Mucosa of descending colon (tissue), 3 donors: ENCODE measurements around the gene APP. TPM values are rescaled to one million over a fixed set of nuclear protein-coding genes. Genes with fewer than 3 reads are reported as not detected.

Experiments
- ATAC-seq: fragments of 200-7000 bp; cut with Tn5 transposase; one replicate; pipeline ENCODE4 v1.9.1; 2020; ENCODE audit warnings: mild to moderate bottlenecking, moderate library complexity
- DNase-seq, 3 donors: peaks; one replicate each; pipeline ENCODE4 v3.0.0-alpha.2; 2020
- H3K36me3 ChIP-seq: fragments of 200-600 bp; one replicate; pipeline ENCODE4 v1.8.0; 2021; ENCODE audit warnings: low read depth, mild to moderate bottlenecking
- H3K4me1 ChIP-seq: fragments of 200-600 bp; one replicate; pipeline ENCODE4 v1.8.0; 2021; ENCODE audit warnings: low read depth, mild to moderate bottlenecking
- H3K4me3 ChIP-seq: fragments of 200-600 bp; one replicate; pipeline ENCODE4 v1.8.0; 2021; ENCODE audit warnings: mild to moderate bottlenecking
- H3K9me3 ChIP-seq: fragments of 200-600 bp; one replicate; pipeline ENCODE4 v1.8.0; 2021; ENCODE audit warnings: mild to moderate bottlenecking
- intact Hi-C, 2 donors: fragments of 100-400 bp; cut with DNase I in 1 of 2; cut with micrococcal nuclease in 1 of 2; formaldehyde crosslinking; loops; one replicate each; pipeline versions ENCODE4 v1.11.0 to v1.11.1; 2022; cut with DNase I, micrococcal nuclease
- total RNA-seq, 3 donors: library from RNA; stranded (reverse); fragmentation: NEBNext Ultra II Directional in 2 of 3; extraction: Animal tissue kit (Norgen Biotek cat#: 25700) in 2 of 3; gene quantifications; one replicate each; pipeline versions ENCODE4 v1.2.1 to v1.2.4, GENCODE V29; 2021 to 2023
- TF ChIP-seq, protein P1 (sequence below): fragments of 200-600 bp; IDR thresholded peaks from one replicate; pipeline ENCODE4 v1.8.0; 2022; ENCODE audit warnings: antibody characterized with exemption, mild to moderate bottlenecking
- donor health status: DM: no; HTN: no; CAD: no; lungs with moderate emphysema.
- donor health status: DM: no; HTN: no; CAD: no.
- donor health status: DM: no; HTN: yes; CAD: no.

The APP gene
- total RNA-seq, 3 donors from 2014 or later = 573 to 666 (median 579) TPM

DNA sequence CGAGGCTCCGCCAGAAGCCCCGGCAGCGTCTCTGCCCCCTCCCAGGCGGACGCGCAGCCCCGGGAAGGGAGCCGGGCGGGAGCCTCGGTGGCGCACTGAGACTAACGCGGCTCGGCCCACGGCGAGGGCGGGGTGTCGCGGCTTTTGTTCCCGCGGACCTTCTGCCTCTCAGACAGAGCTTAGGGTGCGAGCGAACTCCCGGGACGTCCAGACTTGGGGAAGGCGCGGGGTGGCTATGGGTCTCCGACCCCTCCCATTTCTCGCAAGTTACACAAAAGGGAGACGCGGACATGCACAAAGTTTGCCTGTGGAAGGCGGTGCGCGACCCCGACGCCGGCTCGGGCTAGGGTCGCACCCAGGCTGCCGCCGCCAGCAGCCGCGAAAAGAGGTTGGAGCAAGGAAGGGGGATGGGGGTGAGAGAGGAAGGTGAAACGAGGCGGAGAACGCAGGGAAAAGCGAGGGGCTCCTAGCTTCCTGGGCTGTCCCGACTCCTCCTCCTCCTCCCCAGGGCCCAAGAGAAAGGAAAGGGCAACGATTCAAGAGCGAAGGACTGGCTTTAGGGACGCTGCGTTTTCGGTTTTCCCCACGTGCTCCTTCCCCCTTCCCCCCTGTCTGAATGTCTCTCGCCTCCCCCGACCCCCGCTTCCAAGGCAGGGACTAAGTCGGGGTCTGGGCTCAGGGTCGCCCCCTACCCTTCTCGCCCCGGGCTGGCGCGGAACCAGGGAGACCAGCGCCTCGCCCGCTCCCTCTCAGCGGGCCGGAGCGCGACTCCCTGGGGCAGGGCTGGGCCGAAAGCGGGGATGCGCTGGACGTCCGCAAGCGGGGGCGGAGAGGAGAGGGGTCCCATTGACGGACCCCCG lies 729 bp downstream of the APP start:
- Histone ChIP-seq H3K9me3 (no peaks in the 10 kb centered on the region), H3K4me1 (peaks cover 4% of the 10 kb centered on the region), H3K4me3 (peak overlapping the region; percentile 80), H3K36me3 (no peaks in the 10 kb centered on the region)
- intact Hi-C loops = loop anchor here in 1 of 2 donors (5.0 kb wide), 2 partner anchors 283 to 563 kb away; partner anchors contain the start of gene MRPL39
- peak; percentile 66 to 81 (median 72) for DNase-seq
- peak; percentile 68 for ATAC-seq
- TF ChIP-seq, protein P1, sequence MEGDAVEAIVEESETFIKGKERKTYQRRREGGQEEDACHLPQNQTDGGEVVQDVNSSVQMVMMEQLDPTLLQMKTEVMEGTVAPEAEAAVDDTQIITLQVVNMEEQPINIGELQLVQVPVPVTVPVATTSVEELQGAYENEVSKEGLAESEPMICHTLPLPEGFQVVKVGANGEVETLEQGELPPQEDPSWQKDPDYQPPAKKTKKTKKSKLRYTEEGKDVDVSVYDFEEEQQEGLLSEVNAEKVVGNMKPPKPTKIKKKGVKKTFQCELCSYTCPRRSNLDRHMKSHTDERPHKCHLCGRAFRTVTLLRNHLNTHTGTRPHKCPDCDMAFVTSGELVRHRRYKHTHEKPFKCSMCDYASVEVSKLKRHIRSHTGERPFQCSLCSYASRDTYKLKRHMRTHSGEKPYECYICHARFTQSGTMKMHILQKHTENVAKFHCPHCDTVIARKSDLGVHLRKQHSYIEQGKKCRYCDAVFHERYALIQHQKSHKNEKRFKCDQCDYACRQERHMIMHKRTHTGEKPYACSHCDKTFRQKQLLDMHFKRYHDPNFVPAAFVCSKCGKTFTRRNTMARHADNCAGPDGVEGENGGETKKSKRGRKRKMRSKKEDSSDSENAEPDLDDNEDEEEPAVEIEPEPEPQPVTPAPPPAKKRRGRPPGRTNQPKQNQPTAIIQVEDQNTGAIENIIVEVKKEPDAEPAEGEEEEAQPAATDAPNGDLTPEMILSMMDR = no peak

DNA sequence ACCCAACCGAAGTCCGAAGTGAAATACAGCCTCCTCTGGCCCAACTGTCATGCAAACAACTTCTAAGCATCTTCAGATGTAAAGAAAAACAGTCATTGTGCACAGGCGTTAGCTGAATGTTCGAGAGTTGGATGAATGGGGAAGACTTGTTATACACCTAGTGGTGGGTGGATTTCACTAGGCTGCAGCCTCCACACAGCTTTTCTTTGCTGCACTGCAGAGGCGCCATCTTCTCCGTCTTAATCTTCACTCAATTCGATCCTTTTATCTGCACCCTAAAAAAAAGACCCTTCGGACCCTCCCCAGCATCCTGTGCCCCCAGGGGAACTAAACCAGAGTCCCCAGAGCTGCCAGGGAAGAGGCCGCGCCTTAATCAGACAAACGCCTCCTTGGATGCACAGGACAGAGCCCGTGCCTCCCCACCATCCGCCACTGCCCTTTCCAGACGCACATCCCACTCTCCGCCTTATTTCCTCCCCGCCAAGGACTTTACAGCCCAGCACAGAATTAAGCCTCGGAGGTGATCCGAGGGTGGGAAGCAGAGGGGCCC lies 1.4 kb downstream of the APP start:
- Histone ChIP-seq H3K4me1 (peaks cover 4% of the 10 kb centered on the region), H3K9me3 (no peaks in the 10 kb centered on the region), H3K4me3 (peak overlapping the region; percentile 80), H3K36me3 (no peaks in the 10 kb centered on the region)
- intact Hi-C loops = no loop called here
- DNase-seq = peak in 2 of 3 donors; percentile 56 to 63
- TF ChIP-seq, protein P1 = no peak
- ATAC-seq = peak; percentile 51

DNA sequence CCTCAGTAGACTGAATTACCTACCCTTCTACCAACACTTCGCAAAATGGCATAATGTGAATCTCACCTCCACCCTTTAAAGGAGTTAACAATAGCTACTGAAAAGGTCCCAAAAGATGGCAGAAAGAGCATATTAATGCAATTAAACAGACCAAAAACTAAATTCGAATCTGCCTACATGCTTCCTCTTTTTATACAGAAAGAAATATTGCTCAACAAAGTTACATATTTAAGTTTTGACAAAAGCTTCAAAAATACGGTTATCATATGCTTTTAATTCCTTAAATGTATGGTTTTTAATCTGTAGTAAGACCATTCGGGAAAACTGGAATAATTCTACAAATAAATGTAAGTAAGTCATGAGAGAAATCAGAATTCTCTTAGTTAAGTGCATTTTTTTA lies 2.2 kb downstream of the APP start:
- Histone ChIP-seq H3K4me3 (no peak overlapping the region), H3K4me1 (peaks cover 4% of the 10 kb centered on the region), H3K36me3 (no peaks in the 10 kb centered on the region), H3K9me3 (no peaks in the 10 kb centered on the region)
- TF ChIP-seq, protein P1 = no peak
- ATAC-seq (no peak), DNase-seq (no peak)
- intact Hi-C loops = no loop called here

DNA sequence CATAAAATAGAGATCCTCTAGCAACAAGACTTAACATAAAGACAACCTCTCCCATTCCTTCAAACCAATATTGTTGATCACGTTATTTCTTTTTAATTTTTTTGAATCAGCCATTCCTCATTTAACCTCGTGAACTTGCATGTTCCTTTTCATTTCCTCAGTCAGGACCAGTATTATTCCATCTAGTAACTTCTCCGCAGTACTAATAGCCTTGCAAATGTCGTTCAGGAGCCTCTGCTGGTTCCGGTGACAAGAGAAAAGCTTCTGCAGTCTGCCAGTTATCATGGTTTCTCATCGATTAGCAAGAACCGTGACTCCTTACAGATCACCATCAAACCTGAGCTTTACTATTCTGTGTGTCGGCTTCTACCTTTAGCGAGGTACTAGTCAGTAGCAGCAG lies 3.0 kb downstream of the APP start:
- DNase-seq (no peak), ATAC-seq (no peak)
- H3K36me3 ChIP-seq = no peaks in the 10 kb centered on the region
- TF ChIP-seq, protein P1 = no peak
- intact Hi-C loops = no loop called here
- H3K4me3 ChIP-seq = no peak overlapping the region
- H3K4me1 ChIP-seq = peaks cover 4% of the 10 kb centered on the region
- no peaks in the 10 kb centered on the region for H3K9me3 ChIP-seq

DNA sequence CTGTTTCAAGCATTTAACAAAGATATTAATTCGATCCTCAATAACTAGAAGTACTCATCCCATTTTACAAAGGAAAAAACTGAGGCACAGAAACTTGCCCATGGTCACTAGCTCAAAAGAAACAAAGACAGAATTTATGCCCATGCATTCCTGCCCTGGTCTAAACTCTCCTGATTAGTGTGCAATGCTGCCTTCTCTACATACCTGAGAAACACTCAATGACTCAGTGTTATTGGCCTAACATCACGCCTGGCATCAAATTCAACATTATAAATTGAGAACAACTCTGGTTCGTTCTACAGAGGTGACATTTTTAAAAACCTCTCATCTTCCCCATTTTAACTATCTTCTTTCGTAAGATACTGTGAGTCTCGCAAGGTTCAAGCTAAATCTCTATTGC lies 5.2 kb downstream of the APP start:
- TF ChIP-seq, protein P1 = no peak
- H3K36me3 ChIP-seq = no peaks in the 10 kb centered on the region
- DNase-seq = no peak
- ATAC-seq = no peak
- H3K9me3 ChIP-seq = no peaks in the 10 kb centered on the region
- H3K4me1 ChIP-seq = peaks cover 4% of the 10 kb centered on the region
- no peak overlapping the region for H3K4me3 ChIP-seq
- intact Hi-C loops = no loop called here
